ENCODE data around the gene CDK13. TPM values are rescaled to one million over a fixed set of nuclear protein-coding genes. Genes with fewer than 3 reads are reported as not detected.
"Not testable (repeated sequence)": the region's sequence is repeated elsewhere in the genome, so short reads cannot be mapped to it uniquely, and the experiment has no call there.

Gene CDK13
- total and polyA plus RNA-seq, 9 of the 15 experiments (the other 6 are each of a cell fraction or from before 2014, with no cell fraction given): 9.8 to 46.1 (median 32.4) TPM

DNA sequence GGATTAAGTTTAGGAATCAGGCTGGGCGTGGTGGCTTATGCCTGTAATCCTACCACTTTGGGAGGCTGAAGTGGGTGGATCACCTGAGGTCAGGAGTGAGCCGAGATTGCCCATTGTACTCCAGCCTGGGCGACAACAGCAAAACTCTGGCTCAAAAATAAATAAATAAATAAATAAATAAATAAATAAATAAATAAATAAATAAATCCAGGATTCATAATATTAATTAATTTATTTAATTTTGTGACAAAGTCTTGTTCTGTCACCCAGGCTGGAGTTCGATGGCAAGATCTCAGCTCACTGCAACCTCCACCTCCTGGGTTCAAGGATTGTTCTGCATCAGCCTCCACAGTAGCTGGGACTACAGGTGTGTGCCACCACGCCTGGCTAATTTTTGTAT, 188.9 kb downstream of the CDK13 start:
- POLR2A ChIA-PET: no interaction called here
- in situ Hi-C loops (cut with MboI): no loop called here

DNA sequence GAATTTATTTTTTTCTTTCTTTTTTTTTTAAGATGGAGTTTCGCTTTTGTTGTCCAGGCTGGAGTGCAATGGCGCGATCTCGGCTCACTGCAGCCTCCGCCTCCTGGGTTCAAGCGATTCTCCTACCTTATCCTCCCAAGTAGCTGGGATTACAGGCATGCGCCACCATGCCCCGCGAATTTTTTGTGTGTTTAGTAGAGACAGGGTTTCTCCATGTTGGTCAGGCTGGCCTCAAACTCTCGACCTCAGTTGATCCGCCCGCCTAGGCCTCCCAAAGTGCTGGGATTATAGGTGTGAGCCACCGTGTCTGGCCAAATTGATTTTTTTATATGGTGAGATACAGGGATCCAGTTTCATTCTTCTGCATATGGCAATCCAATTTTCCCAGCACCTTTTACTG, 189.8 kb downstream of the CDK13 start:
- H3K36me3 ChIP-seq (ENCODE audit: control insufficient read depth, insufficient read depth, low read length); H3K9me3 ChIP-seq (replicated peaks; ENCODE audit: control insufficient read depth, insufficient read depth, low read depth, low read length); ATAC-seq; H3K9ac ChIP-seq (ENCODE audit: insufficient read depth in 1 of 2, low read depth in 2 of 2, low read length in 2 of 2); H4K20me1 ChIP-seq (replicated peaks; ENCODE audit: control insufficient read depth, insufficient read depth, low read length); H3K4me2 ChIP-seq (ENCODE audit: insufficient read depth, low read length); H3K4me1 ChIP-seq (replicated peaks in 1 of 2; ENCODE audit: control insufficient read depth in 2 of 2, insufficient read depth in 2 of 2, low read length in 2 of 2); H3K4me3 ChIP-seq; in situ Hi-C loops (cut with MboI); H3K9me1 ChIP-seq (ENCODE audit: control insufficient read depth, insufficient read depth, low read length); FAIRE-seq; CTCF ChIA-PET (ENCODE audit: low intra/inter-chr PET ratio); H3K79me2 ChIP-seq (ENCODE audit: control insufficient read depth, insufficient read depth, low read length); DNase-seq (ENCODE audit: extremely low read depth in 1 of 4, low spot score in 3 of 4); intact Hi-C loops (cut with micrococcal nuclease); BruUV-seq (replicated peaks); H3K27ac ChIP-seq (ENCODE audit: extremely low read depth, low read depth, low read length); H2AFZ ChIP-seq (ENCODE audit: low read depth, low read length); H3K27me3 ChIP-seq (ENCODE audit: control insufficient read depth in 2 of 2, insufficient read depth in 2 of 2, low read length in 2 of 2): not testable (repeated sequence)
- POLR2A ChIA-PET: interaction anchor here (1.7 kb wide), 1 partner anchor 9 kb away, joined by 5 read pairs; no protein-coding TSS in a partner anchor
- WGBS (ENCODE audit: insufficient coverage, low coverage, missing lambda C conversion rate): 36% methylated on average over 10 of the region's 13 CpGs

More for the DNA sequence above, 188.9 kb downstream of the CDK13 start:
- Histone ChIP-seq H2AFZ (ENCODE audit: low read depth, low read length) (no peak overlapping the region), H3K27me3 (ENCODE audit: control insufficient read depth in 2 of 2, insufficient read depth in 2 of 2, low read length in 2 of 2) (no peaks in the 10 kb centered on the region; a peak in 2 of 5 replicates), H3K27ac (ENCODE audit: extremely low read depth, low read depth, low read length) (no peak overlapping the region), H3K4me2 (ENCODE audit: insufficient read depth, low read length) (no peak overlapping the region), H4K20me1 (replicated peaks; ENCODE audit: control insufficient read depth, insufficient read depth, low read length) (no peaks in the 10 kb centered on the region), H3K9me1 (ENCODE audit: control insufficient read depth, insufficient read depth, low read length) (no peaks in the 10 kb centered on the region), H3K9me3 (replicated peaks; ENCODE audit: control insufficient read depth, insufficient read depth, low read depth, low read length) (no peaks in the 10 kb centered on the region), H3K9ac (ENCODE audit: insufficient read depth in 1 of 2, low read depth in 2 of 2, low read length in 2 of 2) (no peak overlapping the region), H3K4me1 (replicated peaks in 1 of 2; ENCODE audit: control insufficient read depth in 2 of 2, insufficient read depth in 2 of 2, low read length in 2 of 2) (peaks cover 0 to 6% of the 10 kb centered on the region in 2 experiments; a peak in 2 of 5 replicates), H3K4me3 (no peak overlapping the region), H3K36me3 (ENCODE audit: control insufficient read depth, insufficient read depth, low read length) (no peaks in the 10 kb centered on the region), H3K79me2 (ENCODE audit: control insufficient read depth, insufficient read depth, low read length) (peaks cover 7% of the 10 kb centered on the region)
- intact Hi-C loops (cut with micrococcal nuclease): no loop called here
- no TSS peak for BruUV-seq (replicated peaks)
- TF ChIP-seq RBM25 (IDR thresholded peaks at IDR 0.05; ENCODE audit: low read depth, low read length, severe bottlenecking) (no peak), BMI1 (IDR thresholded peaks at IDR 0.05; ENCODE audit: low read length) (no peak), NR3C1 (CRISPR knock-in tag; IDR thresholded peaks at IDR 0.05) (no peak), RBBP5 (IDR thresholded peaks at IDR 0.05; ENCODE audit: borderline replicate concordance, insufficient read depth, low read length, poor library complexity, severe bottlenecking) (no peak)
- TF ChIP-seq, protein P1, sequence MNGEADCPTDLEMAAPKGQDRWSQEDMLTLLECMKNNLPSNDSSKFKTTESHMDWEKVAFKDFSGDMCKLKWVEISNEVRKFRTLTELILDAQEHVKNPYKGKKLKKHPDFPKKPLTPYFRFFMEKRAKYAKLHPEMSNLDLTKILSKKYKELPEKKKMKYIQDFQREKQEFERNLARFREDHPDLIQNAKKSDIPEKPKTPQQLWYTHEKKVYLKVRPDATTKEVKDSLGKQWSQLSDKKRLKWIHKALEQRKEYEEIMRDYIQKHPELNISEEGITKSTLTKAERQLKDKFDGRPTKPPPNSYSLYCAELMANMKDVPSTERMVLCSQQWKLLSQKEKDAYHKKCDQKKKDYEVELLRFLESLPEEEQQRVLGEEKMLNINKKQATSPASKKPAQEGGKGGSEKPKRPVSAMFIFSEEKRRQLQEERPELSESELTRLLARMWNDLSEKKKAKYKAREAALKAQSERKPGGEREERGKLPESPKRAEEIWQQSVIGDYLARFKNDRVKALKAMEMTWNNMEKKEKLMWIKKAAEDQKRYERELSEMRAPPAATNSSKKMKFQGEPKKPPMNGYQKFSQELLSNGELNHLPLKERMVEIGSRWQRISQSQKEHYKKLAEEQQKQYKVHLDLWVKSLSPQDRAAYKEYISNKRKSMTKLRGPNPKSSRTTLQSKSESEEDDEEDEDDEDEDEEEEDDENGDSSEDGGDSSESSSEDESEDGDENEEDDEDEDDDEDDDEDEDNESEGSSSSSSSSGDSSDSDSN (IDR thresholded peaks at IDR 0.05; ENCODE audit: borderline replicate concordance in 1 of 2, low read depth in 2 of 2, low read length in 2 of 2): no peak
- no peak for ATAC-seq
- WGBS (ENCODE audit: insufficient coverage, low coverage, missing lambda C conversion rate): 5% methylated on average over 5 of the region's 5 CpGs
- no peak for DNase-seq (ENCODE audit: extremely low read depth in 1 of 4, low spot score in 3 of 4)
- CTCF ChIA-PET (ENCODE audit: low intra/inter-chr PET ratio): no interaction called here
- FAIRE-seq: no peak

DNA sequence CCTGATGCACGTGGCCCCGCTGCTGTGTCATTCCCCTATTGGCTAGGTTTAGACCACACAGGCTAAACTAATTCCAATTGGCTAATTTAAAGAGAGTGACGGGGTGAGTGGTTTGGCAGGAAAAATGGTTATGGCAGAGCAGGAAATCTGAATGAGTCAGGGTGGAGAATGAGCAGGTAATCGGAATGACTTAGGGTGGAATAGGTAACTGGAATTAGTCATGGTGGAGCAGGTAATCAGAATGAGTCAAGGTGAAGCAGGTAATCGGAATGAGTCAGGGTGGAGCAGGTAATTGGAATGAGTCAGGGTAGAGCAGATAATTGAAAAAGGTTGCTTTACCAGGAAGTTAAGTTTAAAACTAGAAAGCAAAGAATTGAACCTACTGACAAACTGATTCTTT, 191.9 kb downstream of the CDK13 start:
- H3K9me1 ChIP-seq (ENCODE audit: control insufficient read depth, insufficient read depth, low read length); BruUV-seq (replicated peaks); H3K4me2 ChIP-seq (ENCODE audit: insufficient read depth, low read length); CTCF ChIA-PET (ENCODE audit: low intra/inter-chr PET ratio); DNase-seq (ENCODE audit: extremely low read depth in 1 of 4, low spot score in 3 of 4); H3K9me3 ChIP-seq (replicated peaks; ENCODE audit: control insufficient read depth, insufficient read depth, low read depth, low read length); H3K27me3 ChIP-seq (ENCODE audit: control insufficient read depth in 2 of 2, insufficient read depth in 2 of 2, low read length in 2 of 2); H3K4me1 ChIP-seq (replicated peaks in 1 of 2; ENCODE audit: control insufficient read depth in 2 of 2, insufficient read depth in 2 of 2, low read length in 2 of 2); H3K27ac ChIP-seq (ENCODE audit: extremely low read depth, low read depth, low read length); H4K20me1 ChIP-seq (replicated peaks; ENCODE audit: control insufficient read depth, insufficient read depth, low read length); intact Hi-C loops (cut with micrococcal nuclease); in situ Hi-C loops (cut with MboI); H3K4me3 ChIP-seq; ATAC-seq; H3K36me3 ChIP-seq (ENCODE audit: control insufficient read depth, insufficient read depth, low read length); H2AFZ ChIP-seq (ENCODE audit: low read depth, low read length); H3K9ac ChIP-seq (ENCODE audit: insufficient read depth in 1 of 2, low read depth in 2 of 2, low read length in 2 of 2); FAIRE-seq; H3K79me2 ChIP-seq (ENCODE audit: control insufficient read depth, insufficient read depth, low read length): not testable (repeated sequence)
- WGBS (ENCODE audit: insufficient coverage, low coverage, missing lambda C conversion rate): 2% methylated on average over 5 of the region's 5 CpGs
- POLR2A ChIA-PET: interaction anchor here (0.6 kb wide), 1 partner anchor 34 kb away, joined by 3 read pairs; no protein-coding TSS in a partner anchor
